Erythroblast (primary cell): ENCODE results near the gene LPAR5.

Experiments
- GATA1 ChIP-seq: IDR thresholded peaks from 2 replicates; pipeline ENCODE4 v1.6.1; 2011; ENCODE audit warnings: low read depth, mild to moderate bottlenecking, control low read depth, low read length, moderate library complexity
- POLR2A ChIP-seq: IDR thresholded peaks from 2 replicates; pipeline ENCODE4 v1.6.1; 2011; ENCODE audit warnings: mild to moderate bottlenecking, low read length

GRCh38 chr12:6569786-6570185, 66.0 kb downstream of the LPAR5 start:
- TF ChIP-seq POLR2A (no peak), GATA1 (no peak)
